Activated CD4-positive, alpha-beta T cell treated with anti-CD3 and anti-CD28 coated beads, Interleukin-2, amount 10 ng/mL, durations not matched to agents 7 days and 5 days (primary cell): ENCODE data around the gene TRPM3. TPM values are rescaled to one million over a fixed set of nuclear protein-coding genes. Genes with fewer than 3 reads are reported as not detected.

ENCODE experiments used
- CTCF ChIA-PET: fragments of 350-600 bp; sonication (Branson Sonifier 250); formaldehyde crosslinking; loops from one replicate; lab custom pipeline; 2021; ENCODE audit warnings: antibody characterized with exemption; lab: Charles Lee
- POLR2A ChIA-PET: fragments of 350-600 bp; sonication (Branson Sonifier 250); formaldehyde crosslinking; loops from one replicate; lab custom pipeline; 2021; ENCODE audit warnings: antibody characterized with exemption; lab: Charles Lee
- DNase-seq: peaks from one replicate; pipeline ENCODE4 v3.0.0-alpha.2; 2020
- H3K27ac Mint-ChIP-seq: one replicate; pipeline ENCODE4 v1.8.0; 2021; ENCODE audit warnings: mild to moderate bottlenecking, moderate library complexity, mixed read lengths
- H3K27me3 Mint-ChIP-seq: one replicate; pipeline ENCODE4 v1.8.0; 2021; ENCODE audit warnings: mixed read lengths
- H3K36me3 Mint-ChIP-seq: one replicate; pipeline ENCODE4 v1.8.0; 2021; ENCODE audit warnings: low read depth, mixed read lengths
- H3K4me1 Mint-ChIP-seq: one replicate; pipeline ENCODE4 v1.8.0; 2021; ENCODE audit warnings: mixed read lengths
- H3K4me3 Mint-ChIP-seq: one replicate; pipeline ENCODE4 v1.8.0; 2021; ENCODE audit warnings: mild to moderate bottlenecking, moderate library complexity, mixed read lengths
- H3K9me3 Mint-ChIP-seq: one replicate; pipeline ENCODE4 v1.8.0; 2021; ENCODE audit warnings: mixed read lengths
- total RNA-seq, 2 experiments: library from RNA; stranded (reverse); gene quantifications; one replicate each; pipeline ENCODE4 v1.2.3, GENCODE V29; 2021

The TRPM3 gene
- total RNA-seq, 2 experiments from 2014 or later: not detected

- DNase-seq: peak; percentile 10
- Mint-ChIP-seq H3K27me3 (no peaks in the 10 kb centered on the region), H3K4me3 (no peak overlapping the region), H3K27ac (no peak overlapping the region), H3K4me1 (peaks cover 15% of the 10 kb centered on the region), H3K36me3 (peaks cover 8% of the 10 kb centered on the region), H3K9me3 (peaks cover 14% of the 10 kb centered on the region)
- CTCF ChIA-PET: interaction anchor here (0.9 to 1.4 kb wide), 6 partner anchors 10 to 102 kb away, joined by 3 to 4 read pairs (median 3); no protein-coding TSS in a partner anchor
- POLR2A ChIA-PET: interaction anchor here (1.0 to 1.2 kb wide), 2 partner anchors 101 to 106 kb away, joined by 3 to 5 read pairs; partner anchors contain the start of gene KLF9
Measured at GRCh38 chr9:70519912-70520724, 601.3 kb downstream of the TRPM3 start.

GRCh38 chr9:70517926-70518610 lies 603.4 kb downstream of the TRPM3 start:
- no peak for DNase-seq
- Mint-ChIP-seq H3K4me3 (no peak overlapping the region), H3K9me3 (peaks cover under 1% of the 10 kb centered on the region), H3K27me3 (no peaks in the 10 kb centered on the region), H3K4me1 (peaks cover 12% of the 10 kb centered on the region), H3K36me3 (peaks cover under 1% of the 10 kb centered on the region), H3K27ac (no peak overlapping the region)
- POLR2A ChIA-PET: no interaction called here
- CTCF ChIA-PET: interaction anchor here (0.9 to 1.0 kb wide), 2 partner anchors 14 to 20 kb away, joined by 3 to 5 read pairs; no protein-coding TSS in a partner anchor

GRCh38 chr9:70514273-70514672 lies 607.1 kb downstream of the TRPM3 start:
- ChIA-PET POLR2A (no interaction called here), CTCF (interaction anchor here (1.5 kb wide), 1 partner anchor 10 kb away, joined by 4 read pairs; no protein-coding TSS in a partner anchor)
- Mint-ChIP-seq H3K36me3 (no peaks in the 10 kb centered on the region), H3K9me3 (peaks cover 5% of the 10 kb centered on the region), H3K27me3 (no peaks in the 10 kb centered on the region), H3K4me1 (peaks cover 1% of the 10 kb centered on the region), H3K4me3 (no peak overlapping the region), H3K27ac (no peak overlapping the region)
- DNase-seq: no peak

GRCh38 chr9:70511858-70512257 lies 609.6 kb downstream of the TRPM3 start:
- ChIA-PET CTCF (interaction anchor here (0.6 to 1.3 kb wide), 5 partner anchors 11 to 33 kb away, joined by 3 to 6 read pairs (median 3); no protein-coding TSS in a partner anchor), POLR2A (no interaction called here)
- H3K4me1 Mint-ChIP-seq: no peaks in the 10 kb centered on the region
- H3K27ac Mint-ChIP-seq: no peak overlapping the region
- peaks cover 5% of the 10 kb centered on the region for H3K9me3 Mint-ChIP-seq
- no peaks in the 10 kb centered on the region for H3K27me3 Mint-ChIP-seq
- DNase-seq: no peak
- no peak overlapping the region for H3K4me3 Mint-ChIP-seq
- no peaks in the 10 kb centered on the region for H3K36me3 Mint-ChIP-seq

DNA sequence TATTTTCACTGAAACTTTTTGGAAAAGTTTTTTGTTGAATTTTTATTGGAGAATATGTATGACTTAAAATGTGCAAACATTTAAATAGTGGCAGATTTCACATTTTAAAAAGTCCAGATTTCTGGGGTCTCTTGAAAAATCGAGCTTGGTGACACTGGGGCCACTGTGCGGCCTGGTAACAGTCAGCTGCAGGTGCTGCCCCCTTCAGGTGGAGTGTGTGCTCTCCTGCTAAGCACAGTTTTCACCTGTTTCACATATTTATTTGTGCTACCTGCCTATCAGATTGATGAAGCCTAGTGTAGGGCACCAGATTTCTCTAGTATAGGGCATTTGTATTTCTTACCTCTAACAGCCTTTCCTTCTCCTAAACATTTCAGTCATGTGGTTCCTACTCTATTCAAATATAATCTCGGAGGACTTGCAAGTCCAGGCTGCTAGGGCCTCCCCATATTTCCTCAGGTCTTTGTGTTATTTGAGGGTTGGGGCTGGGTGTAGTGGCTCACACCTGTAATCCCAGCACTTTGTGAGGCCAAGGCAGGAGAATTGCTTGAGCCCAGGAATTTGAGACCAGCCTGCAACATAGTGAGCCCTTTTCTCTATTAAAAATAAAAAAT lies 611.2 kb downstream of the TRPM3 start:
- H3K27ac Mint-ChIP-seq: no peak overlapping the region
- no peaks in the 10 kb centered on the region for H3K36me3 Mint-ChIP-seq
- peak; percentile 12 for DNase-seq
- CTCF ChIA-PET: interaction anchor here (0.5 to 1.1 kb wide), 4 partner anchors 10 to 247 kb away, joined by 3 read pairs; no protein-coding TSS in a partner anchor
- POLR2A ChIA-PET: no interaction called here
- H3K27me3 Mint-ChIP-seq: no peaks in the 10 kb centered on the region
- no peak overlapping the region for H3K4me3 Mint-ChIP-seq
- H3K4me1 Mint-ChIP-seq: peaks cover 2% of the 10 kb centered on the region
- H3K9me3 Mint-ChIP-seq: peaks cover 5% of the 10 kb centered on the region

- peaks cover 8% of the 10 kb centered on the region for H3K4me1 Mint-ChIP-seq
- POLR2A ChIA-PET: no interaction called here
- H3K4me3 Mint-ChIP-seq: no peak overlapping the region
- H3K27me3 Mint-ChIP-seq: no peaks in the 10 kb centered on the region
- H3K9me3 Mint-ChIP-seq: peaks cover 5% of the 10 kb centered on the region
- CTCF ChIA-PET: interaction anchor here (1.0 kb wide), 1 partner anchor 91 kb away, joined by 3 read pairs; no protein-coding TSS in a partner anchor
- H3K27ac Mint-ChIP-seq: no peak overlapping the region
- DNase-seq: no peak
- H3K36me3 Mint-ChIP-seq: no peaks in the 10 kb centered on the region
Measured at GRCh38 chr9:70506159-70506558, 615.3 kb downstream of the TRPM3 start.

DNA sequence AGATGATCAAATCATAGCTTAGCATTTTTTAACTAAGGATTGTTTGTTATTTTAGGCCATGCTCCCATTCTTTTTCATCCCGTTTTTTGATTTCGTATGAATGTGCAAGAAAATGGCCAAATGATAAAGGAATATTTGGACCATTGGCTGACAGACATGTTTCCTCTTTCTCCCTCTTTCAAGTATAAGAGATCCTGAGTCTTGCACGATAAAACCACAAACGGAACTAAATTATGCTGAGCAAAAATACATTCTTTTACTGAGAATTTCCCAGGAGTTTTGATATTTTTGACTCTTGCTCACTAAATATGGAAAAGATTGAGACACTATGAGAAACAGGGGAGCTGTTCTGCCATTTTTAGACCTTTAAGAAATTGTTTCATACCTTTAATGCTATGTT lies 616.6 kb downstream of the TRPM3 start:
- Mint-ChIP-seq H3K9me3 (peaks cover 2% of the 10 kb centered on the region), H3K27me3 (no peaks in the 10 kb centered on the region), H3K36me3 (no peaks in the 10 kb centered on the region), H3K4me3 (no peak overlapping the region), H3K4me1 (peaks cover 8% of the 10 kb centered on the region), H3K27ac (no peak overlapping the region)
- ChIA-PET CTCF (interaction anchor here (0.7 to 1.7 kb wide), 5 partner anchors 10 to 146 kb away, joined by 3 to 5 read pairs (median 3); no protein-coding TSS in a partner anchor), POLR2A (no interaction called here)
- no peak for DNase-seq

GRCh38 chr9:70502690-70503089 lies 618.7 kb downstream of the TRPM3 start:
- no peaks in the 10 kb centered on the region for H3K36me3 Mint-ChIP-seq
- ChIA-PET CTCF (interaction anchor here (1.4 kb wide), 1 partner anchor 11 kb away, joined by 4 read pairs; no protein-coding TSS in a partner anchor), POLR2A (no interaction called here)
- no peak for DNase-seq
- no peak overlapping the region for H3K4me3 Mint-ChIP-seq
- no peaks in the 10 kb centered on the region for H3K27me3 Mint-ChIP-seq
- H3K9me3 Mint-ChIP-seq: no peaks in the 10 kb centered on the region
- peaks cover 8% of the 10 kb centered on the region for H3K4me1 Mint-ChIP-seq
- H3K27ac Mint-ChIP-seq: no peak overlapping the region

- Mint-ChIP-seq H3K36me3 (no peaks in the 10 kb centered on the region), H3K4me3 (no peak overlapping the region), H3K9me3 (no peaks in the 10 kb centered on the region)
Measured at GRCh38 chr9:70500793-70501192, 620.6 kb downstream of the TRPM3 start.

GRCh38 chr9:70499621-70500020 lies 621.8 kb downstream of the TRPM3 start:
- ChIA-PET POLR2A (no interaction called here), CTCF (interaction anchor here (1.1 to 2.4 kb wide), 4 partner anchors 9 to 135 kb away, joined by 3 to 8 read pairs (median 4); no protein-coding TSS in a partner anchor)
- peaks cover 15% of the 10 kb centered on the region for H3K4me1 Mint-ChIP-seq
- no peaks in the 10 kb centered on the region for H3K36me3 Mint-ChIP-seq
- DNase-seq: no peak
- H3K27me3 Mint-ChIP-seq: no peaks in the 10 kb centered on the region
- H3K27ac Mint-ChIP-seq: peak overlapping the region; percentile 32
- H3K9me3 Mint-ChIP-seq: peaks cover 3% of the 10 kb centered on the region
- H3K4me3 Mint-ChIP-seq: no peak overlapping the region

More at GRCh38 chr9:70500793-70501192, 620.6 kb downstream of the TRPM3 start:
- ChIA-PET CTCF (interaction anchor here (1.0 to 1.3 kb wide), 4 partner anchors 10 to 38 kb away, joined by 3 to 4 read pairs (median 3); no protein-coding TSS in a partner anchor), POLR2A (no interaction called here)
- Mint-ChIP-seq H3K27ac (no peak overlapping the region), H3K27me3 (no peaks in the 10 kb centered on the region), H3K4me1 (peaks cover 12% of the 10 kb centered on the region)
- DNase-seq: no peak

DNA sequence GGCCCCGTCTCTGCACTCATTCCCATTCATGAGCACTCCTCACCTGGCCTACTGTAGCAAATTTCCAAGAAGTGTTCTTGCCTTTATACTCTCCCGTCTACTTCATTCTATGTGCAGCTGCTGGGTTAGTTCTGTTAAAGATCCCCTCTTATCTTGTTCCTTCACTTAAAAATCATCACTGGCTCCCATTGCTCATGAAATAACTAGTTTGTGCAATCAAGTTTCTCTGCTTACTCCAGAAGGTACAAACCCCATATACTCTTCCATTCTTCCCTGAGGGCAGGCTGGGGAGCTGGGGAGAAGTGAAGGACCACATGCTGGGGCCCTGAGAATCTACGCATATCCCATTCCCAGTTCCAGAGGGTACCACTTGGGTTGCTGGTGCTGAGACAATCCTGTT lies 622.6 kb downstream of the TRPM3 start:
- no peak for DNase-seq
- Mint-ChIP-seq H3K4me3 (no peak overlapping the region), H3K4me1 (peaks cover 21% of the 10 kb centered on the region), H3K9me3 (peaks cover 3% of the 10 kb centered on the region), H3K36me3 (no peaks in the 10 kb centered on the region), H3K27me3 (no peaks in the 10 kb centered on the region), H3K27ac (no peak overlapping the region)
- POLR2A ChIA-PET: no interaction called here
- CTCF ChIA-PET: interaction anchor here (0.5 to 2.4 kb wide), 4 partner anchors 12 to 135 kb away, joined by 3 to 8 read pairs (median 4); no protein-coding TSS in a partner anchor

- CTCF ChIA-PET: interaction anchor here (0.7 to 2.4 kb wide), 3 partner anchors 11 to 71 kb away, joined by 4 to 9 read pairs (median 7); no protein-coding TSS in a partner anchor
- no peak for DNase-seq
- H3K27ac Mint-ChIP-seq: no peak overlapping the region
- no peak overlapping the region for H3K4me3 Mint-ChIP-seq
- H3K4me1 Mint-ChIP-seq: peaks cover 39% of the 10 kb centered on the region
- H3K9me3 Mint-ChIP-seq: peaks cover 3% of the 10 kb centered on the region
- H3K27me3 Mint-ChIP-seq: no peaks in the 10 kb centered on the region
- no peaks in the 10 kb centered on the region for H3K36me3 Mint-ChIP-seq
- POLR2A ChIA-PET: no interaction called here
Measured at GRCh38 chr9:70496244-70496643, 625.2 kb downstream of the TRPM3 start.
